ENCODE results near the gene CACNA1E.

The CACNA1E gene

GRCh38 chr1:181556631-181557030, 73.3 kb downstream of the CACNA1E start:
- no peak overlapping the region for H3K9ac ChIP-seq
- TF ChIP-seq CTCF (IDR thresholded peaks at IDR 0.05): no peak
- no peaks in the 10 kb centered on the region for H3K79me2 ChIP-seq
- H3K36me3 ChIP-seq (ENCODE audit: control insufficient read depth, insufficient read depth, low read length): no peaks in the 10 kb centered on the region
- H3K4me3 ChIP-seq (ENCODE audit: low read depth, low read length): no peak overlapping the region
- H3K4me2 ChIP-seq (ENCODE audit: low read length): no peak overlapping the region
- H3K4me1 ChIP-seq: no peaks in the 10 kb centered on the region
- H3K27ac ChIP-seq: no peak overlapping the region
- H2AFZ ChIP-seq: no peak overlapping the region
- H3K27me3 ChIP-seq (ENCODE audit: control insufficient read depth, insufficient read depth, low read length): no peaks in the 10 kb centered on the region
- H3K9me3 ChIP-seq (ENCODE audit: control insufficient read depth, low read length): no peaks in the 10 kb centered on the region

GRCh38 chr1:181557313-181557712, 74.0 kb downstream of the CACNA1E start:
- Histone ChIP-seq H3K4me2 (ENCODE audit: low read length) (no peak overlapping the region), H3K79me2 (no peaks in the 10 kb centered on the region), H3K4me3 (ENCODE audit: low read depth, low read length) (no peak overlapping the region), H3K36me3 (ENCODE audit: control insufficient read depth, insufficient read depth, low read length) (no peaks in the 10 kb centered on the region), H3K9ac (no peak overlapping the region), H3K4me1 (no peaks in the 10 kb centered on the region), H2AFZ (no peak overlapping the region), H3K27ac (no peak overlapping the region), H3K9me3 (ENCODE audit: control insufficient read depth, low read length) (no peaks in the 10 kb centered on the region), H3K27me3 (ENCODE audit: control insufficient read depth, insufficient read depth, low read length) (no peaks in the 10 kb centered on the region)
- TF ChIP-seq CTCF (IDR thresholded peaks at IDR 0.05): no peak

GRCh38 chr1:181558416-181558815, 75.1 kb downstream of the CACNA1E start:
- no peak for TF ChIP-seq CTCF (IDR thresholded peaks at IDR 0.05)
- H3K9me3 ChIP-seq (ENCODE audit: control insufficient read depth, low read length): no peaks in the 10 kb centered on the region
- H3K79me2 ChIP-seq: no peaks in the 10 kb centered on the region
- no peak overlapping the region for H3K27ac ChIP-seq
- H3K9ac ChIP-seq: no peak overlapping the region
- no peak overlapping the region for H3K4me2 ChIP-seq (ENCODE audit: low read length)
- H3K4me1 ChIP-seq: no peaks in the 10 kb centered on the region
- H2AFZ ChIP-seq: no peak overlapping the region
- no peaks in the 10 kb centered on the region for H3K36me3 ChIP-seq (ENCODE audit: control insufficient read depth, insufficient read depth, low read length)
- no peaks in the 10 kb centered on the region for H3K27me3 ChIP-seq (ENCODE audit: control insufficient read depth, insufficient read depth, low read length)
- H3K4me3 ChIP-seq (ENCODE audit: low read depth, low read length): no peak overlapping the region

- Histone ChIP-seq H3K36me3 (ENCODE audit: control insufficient read depth, insufficient read depth, low read length) (no peaks in the 10 kb centered on the region), H2AFZ (no peak overlapping the region), H3K79me2 (no peaks in the 10 kb centered on the region), H3K27ac (no peak overlapping the region), H3K4me3 (ENCODE audit: low read depth, low read length) (no peak overlapping the region), H3K27me3 (ENCODE audit: control insufficient read depth, insufficient read depth, low read length) (no peaks in the 10 kb centered on the region), H3K9ac (no peak overlapping the region), H3K4me1 (no peaks in the 10 kb centered on the region), H3K4me2 (ENCODE audit: low read length) (no peak overlapping the region), H3K9me3 (ENCODE audit: control insufficient read depth, low read length) (no peaks in the 10 kb centered on the region)
- TF ChIP-seq CTCF (IDR thresholded peaks at IDR 0.05): no peak
These were observed 75.8 kb downstream of the CACNA1E start for GRCh38 chr1:181559142-181559541.

- Histone ChIP-seq H3K9ac (no peak overlapping the region), H3K4me1 (no peaks in the 10 kb centered on the region)
These were observed 79.1 kb downstream of the CACNA1E start for GRCh38 chr1:181562395-181562794.

More at GRCh38 chr1:181562395-181562794, 79.1 kb downstream of the CACNA1E start:
- no peaks in the 10 kb centered on the region for H3K79me2 ChIP-seq
- TF ChIP-seq CTCF (IDR thresholded peaks at IDR 0.05): no peak
- no peak overlapping the region for H3K4me2 ChIP-seq (ENCODE audit: low read length)
- no peaks in the 10 kb centered on the region for H3K9me3 ChIP-seq (ENCODE audit: control insufficient read depth, low read length)
- H3K27me3 ChIP-seq (ENCODE audit: control insufficient read depth, insufficient read depth, low read length): no peaks in the 10 kb centered on the region
- H3K36me3 ChIP-seq (ENCODE audit: control insufficient read depth, insufficient read depth, low read length): no peaks in the 10 kb centered on the region
- no peak overlapping the region for H3K4me3 ChIP-seq (ENCODE audit: low read depth, low read length)
- no peak overlapping the region for H3K27ac ChIP-seq
- H2AFZ ChIP-seq: no peak overlapping the region
